SK-N-SH (cell line): Measurements from ENCODE around the gene ANGPTL8. TPM values are rescaled to one million over a fixed set of nuclear protein-coding genes. Genes with fewer than 3 reads are reported as not detected.

Experiments used
- CTCF ChIA-PET: fragments of 300-600, 350-600 bp; formaldehyde crosslinking; extraction: SDS; loops from one replicate; lab custom pipeline; 2021; lab: Yijun Ruan, JAX
- POLR2A ChIA-PET: fragments of 350-600 bp; sonication (Branson Sonifier 250); formaldehyde crosslinking; extraction: SDS; loops from one replicate; lab custom pipeline; 2020; ENCODE audit warnings: antibody characterized with exemption, inconsistent platforms; lab: Yijun Ruan, JAX
- DNase-seq: peaks from one replicate; pipeline ENCODE4 v3.0.0; 2012
- H2AFZ ChIP-seq: fragments of 200-600 bp; sonication (generic); 2 replicates; pipeline ENCODE4 v1.8.1; 2016; ENCODE audit warnings: antibody characterized with exemption, mild to moderate bottlenecking, low read depth
- H3F3A ChIP-seq: fragments of 200-600 bp; sonication (generic); replicated peaks from 2 replicates; pipeline ENCODE3; 2016; ENCODE audit warnings: antibody characterized with exemption, mild to moderate bottlenecking; ENCODE audit not compliant: insufficient read depth
- H3K27ac ChIP-seq, 2 experiments: fragments of 200-500 bp in 1 of 2; fragments of 200-600 bp in 1 of 2; sonication (Bioruptor generic) in 1 of 2; sonication (generic), shearing (Covaris generic) in 1 of 2; 2 replicates each; pipeline versions ENCODE4 v1.5.1 to v1.6.1; 2014 to 2016; ENCODE audit warnings: low read depth in 2 of 2, inconsistent platforms in 1 of 2, low read length in 1 of 2, mild to moderate bottlenecking in 1 of 2, mixed read lengths in 1 of 2
- H3K27me3 ChIP-seq: fragments of 200-600 bp; sonication (generic), shearing (Covaris generic); 2 replicates; pipeline ENCODE4 v1.6.1; 2016; ENCODE audit warnings: mixed run types; ENCODE audit not compliant: insufficient read depth
- H3K36me3 ChIP-seq, 2 experiments: fragments of 200-500 bp in 1 of 2; fragments of 200-600 bp in 1 of 2; sonication (Bioruptor generic) in 1 of 2; sonication (generic) in 1 of 2; replicated peaks in 1 of 2; 2 replicates each; pipeline versions ENCODE3 to v1.5.1; 2014 to 2016; ENCODE audit warnings: low read length in 1 of 2, mild to moderate bottlenecking in 1 of 2; ENCODE audit not compliant: insufficient read depth in 2 of 2, control insufficient read depth in 1 of 2
- H3K4me1 ChIP-seq, 2 experiments: fragments of 200-500 bp in 1 of 2; fragments of 200-600 bp in 1 of 2; sonication (Bioruptor generic) in 1 of 2; sonication (generic), shearing (Covaris generic) in 1 of 2; 2 replicates each; pipeline versions ENCODE4 v1.5.1 to v1.6.1; 2014 to 2016; ENCODE audit warnings: low read depth in 1 of 2, low read length in 1 of 2, mixed run types in 1 of 2; ENCODE audit not compliant: insufficient read depth in 2 of 2, control insufficient read depth in 1 of 2
- H3K4me2 ChIP-seq: fragments of 200-600 bp; sonication (generic), shearing (Covaris generic); 2 replicates; pipeline ENCODE4 v1.6.1; 2017; ENCODE audit warnings: mixed run types
- H3K4me3 ChIP-seq, 2 experiments: fragments of 200-500 bp in 1 of 2; fragments of 200-600 bp in 1 of 2; sonication (Bioruptor generic) in 1 of 2; sonication (generic), shearing (Covaris generic) in 1 of 2; 2 replicates each; pipeline versions ENCODE4 v1.5.1 to v1.8.1; 2014 to 2016; ENCODE audit warnings: low read depth in 2 of 2, inconsistent platforms in 1 of 2, low read length in 1 of 2, mild to moderate bottlenecking in 1 of 2, mixed read lengths in 1 of 2, moderate library complexity in 1 of 2
- H3K79me2 ChIP-seq: fragments of 200-600 bp; sonication (generic); 2 replicates; pipeline ENCODE4 v1.8.1; 2017; ENCODE audit warnings: mild to moderate bottlenecking; ENCODE audit not compliant: insufficient read depth
- H3K9ac ChIP-seq: fragments of 200-600 bp; sonication (generic); 2 replicates; pipeline ENCODE4 v1.6.1; 2017; ENCODE audit warnings: mixed run types
- H3K9me2 ChIP-seq: fragments of 200-600 bp; sonication (generic); 2 replicates; pipeline ENCODE4 v1.6.1; 2017; ENCODE audit warnings: mixed run types
- H3K9me3 ChIP-seq: fragments of 200-600 bp; sonication (generic); 2 replicates; pipeline ENCODE4 v1.6.1; 2017; ENCODE audit warnings: mixed run types, mild to moderate bottlenecking, moderate library complexity
- H4K20me1 ChIP-seq: fragments of 200-600 bp; sonication (generic); 2 replicates; pipeline ENCODE4 v1.6.1; 2017; ENCODE audit warnings: mild to moderate bottlenecking, mixed run types; ENCODE audit not compliant: insufficient read depth
- CHD2 ChIP-seq: fragments of 150-350 bp; IDR thresholded peaks from 2 replicates; pipeline ENCODE4 v1.6.1; 2018; ENCODE audit warnings: low read length; ENCODE audit not compliant: partially characterized antibody
- CTCF ChIP-seq: fragments of 200-600 bp; sonication (generic); IDR thresholded peaks from 2 replicates; pipeline ENCODE4 v1.6.1; 2017; ENCODE audit warnings: antibody characterized with exemption, mild to moderate bottlenecking, moderate library complexity
- ELF1 ChIP-seq: IDR thresholded peaks from 2 replicates; pipeline ENCODE4 v1.4.0; 2012
- EP300 ChIP-seq, 2 experiments: IDR thresholded peaks; 2 replicates each; pipeline versions ENCODE4 v1.4.0 to v1.6.1; 2012; ENCODE audit warnings: borderline replicate concordance in 1 of 2, low read depth in 1 of 2, low read length in 1 of 2
- EZH2phosphoT487 ChIP-seq: fragments of 200-600 bp; sonication (generic); IDR thresholded peaks from 2 replicates; pipeline ENCODE4 v1.6.1; 2017; ENCODE audit warnings: low read depth, mixed run types, mild to moderate bottlenecking, antibody characterized with exemption, moderate library complexity, borderline replicate concordance
- FOXJ3 ChIP-seq: sonication (generic); formaldehyde crosslinking; IDR thresholded peaks from 2 replicates; pipeline ENCODE4 v1.5.1; 2020; ENCODE audit warnings: mild to moderate bottlenecking, missing genetic modification reagents
- GABPA ChIP-seq: IDR thresholded peaks from 2 replicates; pipeline ENCODE4 v1.4.0; 2012; ENCODE audit warnings: low read depth, mild to moderate bottlenecking
- GATA2 ChIP-seq: sonication (generic); formaldehyde crosslinking; IDR thresholded peaks from 2 replicates; pipeline ENCODE4 v1.5.0; 2020; ENCODE audit warnings: mild to moderate bottlenecking, missing genetic modification reagents
- JUND ChIP-seq: IDR thresholded peaks from 2 replicates; pipeline ENCODE4 v1.4.0; 2012
- MAX ChIP-seq: IDR thresholded peaks from 2 replicates; pipeline ENCODE4 v1.4.0; 2012; ENCODE audit warnings: low read depth
- MEF2A ChIP-seq: IDR thresholded peaks from 2 replicates; pipeline ENCODE4 v1.4.0; 2012; ENCODE audit warnings: low read depth, borderline replicate concordance
- MXI1 ChIP-seq: IDR thresholded peaks from 2 replicates; pipeline ENCODE4 v1.6.1; 2012; ENCODE audit warnings: mild to moderate bottlenecking, low read depth, low read length, improper control_type of control experiment
- RAD21 ChIP-seq: IDR thresholded peaks from 2 replicates; pipeline ENCODE4 v1.6.1; 2012; ENCODE audit warnings: mild to moderate bottlenecking, low read length
- RFX5 ChIP-seq: IDR thresholded peaks from 2 replicates; pipeline ENCODE4 v1.6.1; 2012; ENCODE audit warnings: mild to moderate bottlenecking, improper control_type of control experiment, low read length
- TAF1 ChIP-seq: IDR thresholded peaks from 2 replicates; pipeline ENCODE4 v1.6.1; 2012; ENCODE audit warnings: low read depth, mild to moderate bottlenecking, low read length, moderate library complexity, borderline replicate concordance
- TCF12 ChIP-seq: IDR thresholded peaks from 2 replicates; pipeline ENCODE4 v1.4.0; 2012
- USF1 ChIP-seq: IDR thresholded peaks from 2 replicates; pipeline ENCODE4 v1.4.0; 2012; ENCODE audit warnings: low read depth, borderline replicate concordance
- YY1 ChIP-seq: IDR thresholded peaks from 2 replicates; pipeline ENCODE4 v1.4.0; 2012; ENCODE audit warnings: low read depth, mild to moderate bottlenecking
- WGBS: methylation state at CpG from one replicate; pipeline ENCODE4 v1.1.6; 2017; ENCODE audit warnings: low lambda C conversion rate; 5-methylcytosine and 5-hydroxymethylcytosine counted together
- polyA plus RNA-seq, 3 experiments: library from polyadenylated mRNA; depleted of rRNA; stranded (reverse); fragments of >200 nt; gene quantifications; 2 replicates each; pipeline ENCODE4 v1.2.3, GENCODE V29; 2012
- TF ChIP-seq, protein P1 (sequence below): IDR thresholded peaks from 2 replicates; pipeline ENCODE4 v1.6.1; 2012; ENCODE audit warnings: mild to moderate bottlenecking, low read depth, low read length, moderate library complexity
- TF ChIP-seq, protein P2 (sequence below): IDR thresholded peaks from 2 replicates; pipeline ENCODE4 v1.4.0; 2012; ENCODE audit warnings: low read depth, borderline replicate concordance

Gene ANGPTL8
- polyA plus RNA-seq, 1 of the 3 experiments (the other 2 are of a cell fraction), result 0.21 TPM

DNA sequence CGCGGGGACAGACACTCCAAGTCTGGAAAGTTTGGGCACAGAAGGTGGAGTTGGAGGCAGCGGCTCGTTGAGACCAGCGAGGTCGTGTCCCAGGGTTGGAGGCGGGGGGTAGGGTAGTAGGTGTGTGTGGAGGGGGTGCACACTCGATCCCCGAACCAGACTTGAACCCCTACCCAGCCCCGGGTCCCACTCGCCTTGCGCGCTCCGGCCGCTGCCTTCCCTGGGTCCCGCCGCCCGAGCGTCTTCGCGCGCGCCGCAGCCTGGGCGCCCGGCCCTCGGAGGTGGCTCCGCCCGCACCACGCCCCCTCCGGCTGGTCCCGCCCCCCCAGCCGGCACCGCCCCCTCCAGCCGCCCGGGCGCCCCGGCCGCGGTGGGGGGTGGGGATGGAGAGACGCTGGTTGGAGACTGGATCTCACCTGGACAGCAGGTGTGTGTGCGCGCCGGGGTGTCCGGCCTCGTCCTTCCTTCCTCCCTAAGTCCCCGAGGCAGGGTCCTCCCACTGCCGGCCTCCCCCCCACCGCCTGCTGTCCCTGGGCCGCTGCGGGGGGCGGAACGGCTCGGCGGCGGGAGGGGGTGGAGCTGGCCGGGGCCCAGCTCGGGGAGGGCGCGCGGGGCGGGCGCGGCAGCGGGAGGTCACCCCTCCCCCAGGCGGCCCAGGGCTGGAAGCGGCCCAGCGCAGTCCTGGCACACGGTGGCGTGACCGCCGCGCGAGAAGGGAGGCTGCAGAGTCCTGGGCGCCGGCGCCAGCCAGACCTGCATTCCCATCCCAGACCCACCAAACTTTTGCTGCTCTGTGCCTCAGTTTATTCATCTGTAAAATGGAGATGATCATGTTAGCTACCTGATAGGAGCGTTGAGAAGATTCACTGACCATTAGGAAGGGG lies 41.9 kb upstream of the ANGPTL8 start, which contains the start of gene KANK2 (continued):
- TF ChIP-seq, protein P1, sequence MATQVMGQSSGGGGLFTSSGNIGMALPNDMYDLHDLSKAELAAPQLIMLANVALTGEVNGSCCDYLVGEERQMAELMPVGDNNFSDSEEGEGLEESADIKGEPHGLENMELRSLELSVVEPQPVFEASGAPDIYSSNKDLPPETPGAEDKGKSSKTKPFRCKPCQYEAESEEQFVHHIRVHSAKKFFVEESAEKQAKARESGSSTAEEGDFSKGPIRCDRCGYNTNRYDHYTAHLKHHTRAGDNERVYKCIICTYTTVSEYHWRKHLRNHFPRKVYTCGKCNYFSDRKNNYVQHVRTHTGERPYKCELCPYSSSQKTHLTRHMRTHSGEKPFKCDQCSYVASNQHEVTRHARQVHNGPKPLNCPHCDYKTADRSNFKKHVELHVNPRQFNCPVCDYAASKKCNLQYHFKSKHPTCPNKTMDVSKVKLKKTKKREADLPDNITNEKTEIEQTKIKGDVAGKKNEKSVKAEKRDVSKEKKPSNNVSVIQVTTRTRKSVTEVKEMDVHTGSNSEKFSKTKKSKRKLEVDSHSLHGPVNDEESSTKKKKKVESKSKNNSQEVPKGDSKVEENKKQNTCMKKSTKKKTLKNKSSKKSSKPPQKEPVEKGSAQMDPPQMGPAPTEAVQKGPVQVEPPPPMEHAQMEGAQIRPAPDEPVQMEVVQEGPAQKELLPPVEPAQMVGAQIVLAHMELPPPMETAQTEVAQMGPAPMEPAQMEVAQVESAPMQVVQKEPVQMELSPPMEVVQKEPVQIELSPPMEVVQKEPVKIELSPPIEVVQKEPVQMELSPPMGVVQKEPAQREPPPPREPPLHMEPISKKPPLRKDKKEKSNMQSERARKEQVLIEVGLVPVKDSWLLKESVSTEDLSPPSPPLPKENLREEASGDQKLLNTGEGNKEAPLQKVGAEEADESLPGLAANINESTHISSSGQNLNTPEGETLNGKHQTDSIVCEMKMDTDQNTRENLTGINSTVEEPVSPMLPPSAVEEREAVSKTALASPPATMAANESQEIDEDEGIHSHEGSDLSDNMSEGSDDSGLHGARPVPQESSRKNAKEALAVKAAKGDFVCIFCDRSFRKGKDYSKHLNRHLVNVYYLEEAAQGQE, result no peak
- TF ChIP-seq TAF1 (no peak), GATA2 (CRISPR knock-in tag) (no peak), MAX (peak; percentile 71; the same call in 1 of the 2 replicates), FOXJ3 (CRISPR knock-in tag) (no peak), TCF12 (peak; percentile 26; the same call in 1 of the 2 replicates), YY1 (no peak), CTCF (no peak)

GRCh38 chr19:11198175-11198534 lies 41.3 kb upstream of the ANGPTL8 start:
- 0 out of 2 replicates have a peak overlapping the region, but pooled peaks have one; percentile 91 for H3K9ac ChIP-seq
- H3K9me2 ChIP-seq, result no peaks in the 10 kb centered on the region
- H3K4me3 ChIP-seq, result peak overlapping the region in 1 of 2 experiments; percentile 80; a peak in 2 of 4 replicates
- H3K27ac ChIP-seq, result peak overlapping the region; percentile 57 to 89
- H3K79me2 ChIP-seq, result peaks cover 41% of the 10 kb centered on the region
- 88% methylated on average over 7 of the region's 7 CpGs for WGBS
- DNase-seq, result no peak
- ChIA-PET CTCF (interaction anchor here (0.6 to 2.2 kb wide), 6 partner anchors 9 to 256 kb away, joined by 3 to 18 read pairs (median 4); no protein-coding TSS in a partner anchor), POLR2A (interaction anchor here (0.6 to 1.0 kb wide), 2 partner anchors 16 to 60 kb away, joined by 4 read pairs; no protein-coding TSS in a partner anchor)
- 0 out of 2 replicates have a peak overlapping the region, but pooled peaks have one; percentile 68 for H2AFZ ChIP-seq
- H3F3A ChIP-seq, result peaks cover 6% of the 10 kb centered on the region
- H3K4me2 ChIP-seq, result peak overlapping the region; percentile 95; the same call in 1 of the 2 replicates
- peaks cover 8 to 16% of the 10 kb centered on the region in 2 experiments; a peak in 3 of 4 replicates for H3K4me1 ChIP-seq
- H3K27me3 ChIP-seq, result no peaks in the 10 kb centered on the region
- no peaks in the 10 kb centered on the region for H3K9me3 ChIP-seq
- H4K20me1 ChIP-seq, result peaks cover 15% of the 10 kb centered on the region; the same call in 1 of the 2 replicates
- H3K36me3 ChIP-seq, result peaks cover 8 to 17% of the 10 kb centered on the region in 2 experiments
- TF ChIP-seq MEF2A, result no peak
- TF ChIP-seq, protein P2, sequence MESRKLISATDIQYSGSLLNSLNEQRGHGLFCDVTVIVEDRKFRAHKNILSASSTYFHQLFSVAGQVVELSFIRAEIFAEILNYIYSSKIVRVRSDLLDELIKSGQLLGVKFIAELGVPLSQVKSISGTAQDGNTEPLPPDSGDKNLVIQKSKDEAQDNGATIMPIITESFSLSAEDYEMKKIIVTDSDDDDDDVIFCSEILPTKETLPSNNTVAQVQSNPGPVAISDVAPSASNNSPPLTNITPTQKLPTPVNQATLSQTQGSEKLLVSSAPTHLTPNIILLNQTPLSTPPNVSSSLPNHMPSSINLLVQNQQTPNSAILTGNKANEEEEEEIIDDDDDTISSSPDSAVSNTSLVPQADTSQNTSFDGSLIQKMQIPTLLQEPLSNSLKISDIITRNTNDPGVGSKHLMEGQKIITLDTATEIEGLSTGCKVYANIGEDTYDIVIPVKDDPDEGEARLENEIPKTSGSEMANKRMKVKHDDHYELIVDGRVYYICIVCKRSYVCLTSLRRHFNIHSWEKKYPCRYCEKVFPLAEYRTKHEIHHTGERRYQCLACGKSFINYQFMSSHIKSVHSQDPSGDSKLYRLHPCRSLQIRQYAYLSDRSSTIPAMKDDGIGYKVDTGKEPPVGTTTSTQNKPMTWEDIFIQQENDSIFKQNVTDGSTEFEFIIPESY, result no peak
- TF ChIP-seq JUND, result no peak
- TF ChIP-seq ELF1, result no peak
- TF ChIP-seq EP300 (IDR thresholded peaks at IDR 0.05; ENCODE audit: borderline replicate concordance in 1 of 2, low read depth in 1 of 2, low read length in 1 of 2), result no peak
- no peak for TF ChIP-seq USF1
- no peak for TF ChIP-seq GABPA
- no peak for TF ChIP-seq TAF1
- TF ChIP-seq CHD2, result no peak
- TF ChIP-seq EZH2phosphoT487, result no peak
- no peak for TF ChIP-seq FOXJ3 (CRISPR knock-in tag)
- no peak for TF ChIP-seq RFX5
- no peak for TF ChIP-seq RAD21
- TF ChIP-seq MXI1, result no peak
